ENCODE results near the gene PRRC2C.
"Not testable (repeated sequence)": the region's sequence is repeated elsewhere in the genome, so short reads cannot be mapped to it uniquely, and the experiment has no call there.

The PRRC2C gene

DNA sequence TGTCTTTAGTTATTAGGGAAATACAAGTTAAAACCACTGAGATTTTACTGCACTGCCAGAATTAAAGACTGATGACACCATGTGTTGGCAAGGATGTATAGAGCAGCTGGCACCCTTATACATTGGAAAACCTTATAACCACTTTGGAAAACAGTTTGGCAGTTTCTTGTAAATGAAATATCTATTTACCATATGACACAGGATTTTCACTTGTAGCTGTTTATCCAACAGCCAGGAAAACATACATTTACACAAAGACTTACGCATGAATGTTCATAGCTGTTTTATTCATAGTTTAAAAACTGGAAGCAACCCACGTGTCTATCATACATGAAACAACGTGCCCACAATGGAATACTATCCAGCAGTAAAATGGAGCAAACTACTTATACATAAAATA is 45.3 kb downstream of the PRRC2C start:
- ChIA-PET POLR2A (no interaction called here), CTCF (interaction anchor here (0.8 to 2.9 kb wide), 5 partner anchors 12 to 271 kb away, joined by 3 to 9 read pairs (median 3); no protein-coding TSS in a partner anchor)
- DNase-seq (ENCODE audit: extremely low spot score): no peak
- TF ChIP-seq, protein P1, sequence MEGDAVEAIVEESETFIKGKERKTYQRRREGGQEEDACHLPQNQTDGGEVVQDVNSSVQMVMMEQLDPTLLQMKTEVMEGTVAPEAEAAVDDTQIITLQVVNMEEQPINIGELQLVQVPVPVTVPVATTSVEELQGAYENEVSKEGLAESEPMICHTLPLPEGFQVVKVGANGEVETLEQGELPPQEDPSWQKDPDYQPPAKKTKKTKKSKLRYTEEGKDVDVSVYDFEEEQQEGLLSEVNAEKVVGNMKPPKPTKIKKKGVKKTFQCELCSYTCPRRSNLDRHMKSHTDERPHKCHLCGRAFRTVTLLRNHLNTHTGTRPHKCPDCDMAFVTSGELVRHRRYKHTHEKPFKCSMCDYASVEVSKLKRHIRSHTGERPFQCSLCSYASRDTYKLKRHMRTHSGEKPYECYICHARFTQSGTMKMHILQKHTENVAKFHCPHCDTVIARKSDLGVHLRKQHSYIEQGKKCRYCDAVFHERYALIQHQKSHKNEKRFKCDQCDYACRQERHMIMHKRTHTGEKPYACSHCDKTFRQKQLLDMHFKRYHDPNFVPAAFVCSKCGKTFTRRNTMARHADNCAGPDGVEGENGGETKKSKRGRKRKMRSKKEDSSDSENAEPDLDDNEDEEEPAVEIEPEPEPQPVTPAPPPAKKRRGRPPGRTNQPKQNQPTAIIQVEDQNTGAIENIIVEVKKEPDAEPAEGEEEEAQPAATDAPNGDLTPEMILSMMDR (IDR thresholded peaks at IDR 0.05; ENCODE audit: control extremely low read depth, extremely low read depth, low read depth, missing control alignments): no peak

DNA sequence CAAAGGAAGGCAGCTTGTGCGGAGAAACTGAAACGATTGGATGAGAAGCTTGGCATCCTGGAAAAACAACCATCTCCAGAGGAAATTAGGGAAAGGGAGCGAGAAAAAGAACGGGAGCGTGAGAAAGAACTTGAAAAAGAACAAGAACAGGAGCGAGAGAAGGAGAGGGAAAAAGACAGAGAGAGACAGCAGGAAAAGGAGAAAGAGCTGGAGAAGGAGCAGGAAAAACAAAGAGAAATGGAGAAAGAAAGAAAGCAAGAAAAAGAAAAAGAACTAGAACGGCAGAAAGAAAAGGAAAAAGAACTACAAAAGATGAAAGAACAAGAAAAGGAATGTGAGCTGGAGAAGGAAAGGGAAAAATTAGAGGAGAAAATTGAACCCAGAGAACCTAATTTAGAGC is 47.2 kb downstream of the PRRC2C start:
- ChIA-PET CTCF (interaction anchor here (0.8 to 2.0 kb wide), 5 partner anchors 10 to 205 kb away, joined by 3 to 5 read pairs (median 4); no protein-coding TSS in a partner anchor), POLR2A (no interaction called here)
- TF ChIP-seq, protein P1 (IDR thresholded peaks at IDR 0.05; ENCODE audit: control extremely low read depth, extremely low read depth, low read depth, missing control alignments): no peak
- no peak for DNase-seq (ENCODE audit: extremely low spot score)

DNA sequence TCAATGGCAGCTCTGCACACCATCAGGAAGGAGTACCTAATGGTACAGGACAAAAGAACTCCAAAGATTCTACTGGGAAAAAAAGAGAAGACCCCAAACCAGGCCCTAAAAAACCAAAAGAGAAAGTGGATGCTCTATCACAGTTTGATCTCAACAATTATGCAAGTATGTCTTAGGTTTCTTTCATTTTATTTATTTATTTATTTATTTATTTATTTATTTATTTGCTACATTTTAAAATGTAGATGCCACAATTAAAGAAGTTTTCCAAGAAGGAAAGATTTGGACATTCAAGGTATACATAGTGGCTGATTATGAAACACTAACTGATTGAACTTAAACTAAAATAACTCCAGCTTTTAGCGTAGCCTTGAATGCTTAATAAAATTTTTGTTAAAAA is 60.2 kb downstream of the PRRC2C start:
- ChIA-PET CTCF (interaction anchor here (1.1 to 1.9 kb wide), 3 partner anchors 10 to 38 kb away, joined by 3 to 5 read pairs (median 5); no protein-coding TSS in a partner anchor), POLR2A (no interaction called here)
- DNase-seq (ENCODE audit: extremely low spot score): no peak
- TF ChIP-seq, protein P1 (IDR thresholded peaks at IDR 0.05; ENCODE audit: control extremely low read depth, extremely low read depth, low read depth, missing control alignments): no peak

DNA sequence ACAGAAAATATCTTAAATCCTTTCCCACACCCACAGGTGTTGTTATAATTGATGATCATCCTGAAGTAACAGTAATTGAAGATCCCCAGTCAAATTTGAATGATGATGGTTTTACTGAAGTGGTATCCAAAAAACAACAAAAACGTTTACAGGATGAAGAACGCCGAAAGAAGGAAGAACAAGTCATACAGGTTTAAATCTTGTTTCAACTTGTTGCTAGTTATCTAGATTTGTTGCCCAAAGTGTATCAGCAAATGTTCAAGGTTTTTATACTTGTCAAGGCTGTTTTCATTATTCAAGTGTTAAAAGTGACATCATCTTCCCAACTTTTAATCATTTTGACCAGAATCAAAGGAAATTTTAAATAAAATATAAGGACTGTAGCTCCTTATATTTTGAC is 64.7 kb downstream of the PRRC2C start:
- ChIA-PET CTCF (no interaction called here), POLR2A (no interaction called here)
- no peak for DNase-seq (ENCODE audit: extremely low spot score)
- TF ChIP-seq, protein P1 (IDR thresholded peaks at IDR 0.05; ENCODE audit: control extremely low read depth, extremely low read depth, low read depth, missing control alignments): no peak

DNA sequence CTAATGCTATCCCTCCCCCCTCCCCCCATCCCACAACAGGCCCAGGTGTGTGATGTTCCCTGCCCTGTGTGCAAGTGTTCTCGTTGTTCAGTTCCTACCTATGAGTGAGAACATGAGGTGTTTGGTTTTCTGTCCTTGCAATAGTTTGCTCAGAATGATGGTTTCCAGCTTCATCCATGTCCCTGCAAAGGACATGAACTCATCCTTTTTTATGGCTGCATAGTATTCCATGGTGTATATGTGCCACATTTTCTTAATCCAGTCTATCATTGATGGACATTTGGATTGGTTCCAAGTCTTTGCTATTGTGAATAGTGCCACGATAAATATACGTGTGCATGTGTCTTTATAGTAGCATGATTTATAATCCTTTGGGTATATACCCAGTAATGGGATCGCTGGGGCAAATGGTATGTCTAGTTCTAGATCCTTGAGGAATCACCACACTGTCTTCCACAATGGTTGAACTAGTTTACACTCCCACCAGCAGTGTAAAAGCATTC is 65.3 kb downstream of the PRRC2C start:
- CTCF ChIA-PET; POLR2A ChIA-PET; DNase-seq (ENCODE audit: extremely low spot score): not testable (repeated sequence)

DNA sequence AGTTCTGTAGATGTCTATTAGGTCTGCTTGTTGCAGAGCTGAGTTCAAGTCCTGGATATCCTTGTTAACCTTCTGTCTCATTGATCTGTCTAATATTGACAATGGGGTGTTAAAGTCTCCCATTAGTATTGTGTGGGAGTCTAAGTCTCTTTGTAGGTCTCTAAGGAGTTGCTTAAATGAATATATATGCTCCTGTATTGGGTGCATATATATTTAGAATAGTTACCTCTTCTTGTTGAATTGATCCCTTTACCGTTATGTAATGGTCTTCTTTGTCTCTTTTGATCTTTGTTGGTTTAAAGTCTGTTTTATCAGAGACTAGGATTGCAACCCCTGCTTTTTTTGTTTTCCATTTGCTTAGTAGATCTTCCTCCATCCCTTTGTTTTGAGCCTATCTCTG is 68.6 kb downstream of the PRRC2C start:
- POLR2A ChIA-PET; DNase-seq (ENCODE audit: extremely low spot score); CTCF ChIA-PET: not testable (repeated sequence)

DNA sequence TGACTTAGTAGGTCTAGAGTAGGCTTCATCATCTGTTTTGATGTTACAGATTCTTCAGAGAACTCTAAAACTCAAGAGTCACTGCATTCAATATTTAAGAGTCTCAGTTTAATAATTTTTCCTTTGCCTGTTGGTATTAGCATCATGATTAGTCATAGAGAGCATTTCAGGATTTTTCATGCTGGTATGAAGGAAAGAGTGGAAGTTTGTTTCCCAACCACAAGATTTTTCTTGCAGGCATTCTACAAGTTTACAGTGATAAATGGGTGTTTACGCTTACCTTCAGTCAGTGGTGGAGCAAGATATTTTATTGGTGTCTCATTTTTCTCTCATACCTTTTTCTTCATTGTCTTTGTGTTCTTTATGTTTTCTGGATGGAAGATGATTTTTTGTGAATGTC is 78.3 kb downstream of the PRRC2C start:
- POLR2A ChIA-PET: no interaction called here
- TF ChIP-seq, protein P1 (IDR thresholded peaks at IDR 0.05; ENCODE audit: control extremely low read depth, extremely low read depth, low read depth, missing control alignments): no peak
- CTCF ChIA-PET: no interaction called here
- DNase-seq (ENCODE audit: extremely low spot score): no peak

DNA sequence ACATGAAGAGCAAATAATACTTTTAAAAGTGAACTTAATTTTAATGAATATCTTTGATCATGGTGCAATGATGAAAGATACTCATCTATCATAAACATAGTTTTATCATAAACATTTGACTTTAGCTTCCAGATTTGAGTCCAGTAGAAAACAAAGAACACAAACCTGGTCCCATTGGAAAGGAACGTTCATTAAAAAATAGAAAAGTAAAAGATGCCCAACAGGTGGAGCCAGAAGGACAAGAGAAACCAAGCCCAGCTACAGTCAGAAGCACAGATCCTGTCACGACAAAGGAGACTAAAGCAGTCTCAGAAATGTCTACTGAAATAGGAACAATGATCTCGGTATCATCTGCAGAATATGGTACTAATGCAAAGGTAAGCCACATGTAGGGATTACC is 81.1 kb downstream of the PRRC2C start:
- ChIA-PET POLR2A (no interaction called here), CTCF (interaction anchor here (3.7 kb wide), 1 partner anchor 12 kb away, joined by 19 read pairs; no protein-coding TSS in a partner anchor)
- no peak for DNase-seq (ENCODE audit: extremely low spot score)
- TF ChIP-seq, protein P1 (IDR thresholded peaks at IDR 0.05; ENCODE audit: control extremely low read depth, extremely low read depth, low read depth, missing control alignments): no peak
